ENCODE measurements around the gene PYGL. TPM values are rescaled to one million over a fixed set of nuclear protein-coding genes. Genes with fewer than 3 reads are reported as not detected.

The PYGL gene
- total and polyA plus RNA-seq, 2 donors (not counting 3 experiments of a cell fraction or from before 2014, with no cell fraction given) = 15.1 to 45.7 TPM

DNA sequence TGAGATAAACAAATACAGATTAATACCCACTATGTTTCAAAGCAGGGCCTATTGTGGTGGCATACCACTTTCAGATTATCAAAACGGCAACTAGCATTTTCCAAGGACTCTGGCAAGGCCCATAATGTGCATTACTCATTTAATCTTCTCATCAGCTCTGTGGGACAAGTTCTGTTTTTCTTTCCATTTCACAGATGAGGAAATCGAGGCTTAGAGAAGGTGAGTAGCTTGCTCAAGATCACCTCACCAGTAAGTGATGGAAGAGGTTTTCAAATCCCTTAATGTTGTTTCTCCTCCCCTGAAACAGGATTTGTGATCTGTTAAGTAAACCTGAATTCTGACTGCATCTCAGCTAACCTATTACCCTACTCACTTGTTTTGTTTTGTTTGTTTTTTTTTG is 3.9 kb upstream of the PYGL start:
- no peak overlapping the region for H3K4me3 ChIP-seq (replicated peaks in 1 of 3; ENCODE audit: insufficient read depth in 1 of 3, low read depth in 1 of 3, low read length in 3 of 3)
- dilution Hi-C loops (cut with MboI; ENCODE audit: extremely low pct_ligation_motif_present, low sequenced_read_pairs) = no loop called here
- ChIA-PET POLR2A (no interaction called here), CTCF (interaction anchor here (0.6 kb wide), 1 partner anchor 28 kb away, joined by 3 read pairs; no protein-coding TSS in a partner anchor)
- H2AFZ ChIP-seq (ENCODE audit: low read depth, low read length) = no peak overlapping the region
- H3K9me3 ChIP-seq (replicated peaks; ENCODE audit: control insufficient read depth, insufficient read depth, low read length) = no peaks in the 10 kb centered on the region
- H3K27me3 ChIP-seq (ENCODE audit: control insufficient read depth in 2 of 2, insufficient read depth in 2 of 2, low read length in 2 of 2) = no peaks in the 10 kb centered on the region
- intact Hi-C loops (cut with micrococcal nuclease) = no loop called here
- H3K36me3 ChIP-seq (ENCODE audit: control insufficient read depth in 2 of 2, extremely low read depth in 1 of 2, insufficient read depth in 2 of 2, low read length in 2 of 2) = no peaks in the 10 kb centered on the region
- peaks cover 1% of the 10 kb centered on the region for H3K79me2 ChIP-seq (ENCODE audit: control insufficient read depth, insufficient read depth, low read length)
- H3K9me1 ChIP-seq (replicated peaks; ENCODE audit: control insufficient read depth, extremely low read depth, insufficient read depth, low read length) = no peaks in the 10 kb centered on the region
- peaks cover 11% of the 10 kb centered on the region for H3K4me1 ChIP-seq (ENCODE audit: control insufficient read depth, extremely low read depth, insufficient read depth, low read length)
- BruUV-seq (replicated peaks) = no TSS peak
- H3K27ac ChIP-seq (ENCODE audit: insufficient read depth, low read depth, low read length) = no peak overlapping the region
- FAIRE-seq (no peak), DNase-seq (ENCODE audit: low read depth, low spot score) (no peak)
- TF ChIP-seq, protein P1, sequence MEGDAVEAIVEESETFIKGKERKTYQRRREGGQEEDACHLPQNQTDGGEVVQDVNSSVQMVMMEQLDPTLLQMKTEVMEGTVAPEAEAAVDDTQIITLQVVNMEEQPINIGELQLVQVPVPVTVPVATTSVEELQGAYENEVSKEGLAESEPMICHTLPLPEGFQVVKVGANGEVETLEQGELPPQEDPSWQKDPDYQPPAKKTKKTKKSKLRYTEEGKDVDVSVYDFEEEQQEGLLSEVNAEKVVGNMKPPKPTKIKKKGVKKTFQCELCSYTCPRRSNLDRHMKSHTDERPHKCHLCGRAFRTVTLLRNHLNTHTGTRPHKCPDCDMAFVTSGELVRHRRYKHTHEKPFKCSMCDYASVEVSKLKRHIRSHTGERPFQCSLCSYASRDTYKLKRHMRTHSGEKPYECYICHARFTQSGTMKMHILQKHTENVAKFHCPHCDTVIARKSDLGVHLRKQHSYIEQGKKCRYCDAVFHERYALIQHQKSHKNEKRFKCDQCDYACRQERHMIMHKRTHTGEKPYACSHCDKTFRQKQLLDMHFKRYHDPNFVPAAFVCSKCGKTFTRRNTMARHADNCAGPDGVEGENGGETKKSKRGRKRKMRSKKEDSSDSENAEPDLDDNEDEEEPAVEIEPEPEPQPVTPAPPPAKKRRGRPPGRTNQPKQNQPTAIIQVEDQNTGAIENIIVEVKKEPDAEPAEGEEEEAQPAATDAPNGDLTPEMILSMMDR (IDR thresholded peaks at IDR 0.05; ENCODE audit: extremely low read depth in 1 of 2, insufficient read depth in 1 of 2, low read depth in 1 of 2, low read length in 2 of 2) = no peak
- TF ChIP-seq POLR2AphosphoS5 (IDR thresholded peaks at IDR 0.05; ENCODE audit: insufficient read depth, low read depth, low read length) (no peak), GATA2 (IDR thresholded peaks at IDR 0.05; ENCODE audit: insufficient read depth, insufficient read length, low read depth, low read length) (no peak), MYC (IDR thresholded peaks at IDR 0.05; ENCODE audit: low read depth, low read length) (no peak), FOS (IDR thresholded peaks at IDR 0.05; ENCODE audit: borderline replicate concordance, insufficient read depth, low read length) (no peak), POLR2A (IDR thresholded peaks at IDR 0.05; ENCODE audit: low read depth, low read length) (no peak), EZH2 (IDR thresholded peaks at IDR 0.05; ENCODE audit: borderline replicate concordance, low read depth, low read length, severe bottlenecking) (no peak), JUN (IDR thresholded peaks at IDR 0.05; ENCODE audit: borderline replicate concordance, insufficient read depth, insufficient read length, low read depth) (no peak)
- TF ChIP-seq, protein P2, sequence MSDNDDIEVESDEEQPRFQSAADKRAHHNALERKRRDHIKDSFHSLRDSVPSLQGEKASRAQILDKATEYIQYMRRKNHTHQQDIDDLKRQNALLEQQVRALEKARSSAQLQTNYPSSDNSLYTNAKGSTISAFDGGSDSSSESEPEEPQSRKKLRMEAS (IDR thresholded peaks at IDR 0.05; ENCODE audit: insufficient read depth, insufficient read length) = no peak
- H3K4me2 ChIP-seq (ENCODE audit: insufficient read depth, low read length) = no peak overlapping the region
- H4K20me1 ChIP-seq (replicated peaks; ENCODE audit: control insufficient read depth, extremely low read depth, insufficient read depth, low read length) = no peaks in the 10 kb centered on the region
- no peak overlapping the region for H3K9ac ChIP-seq (replicated peaks; ENCODE audit: extremely low read depth, insufficient read depth, low read length)
